ENCODE data around the gene HEXIM2. TPM values are rescaled to one million over a fixed set of nuclear protein-coding genes. Genes with fewer than 3 reads are reported as not detected.

HEXIM2 gene
- total and polyA plus RNA-seq, 2 of the 13 experiments (the other 11 are each of a cell fraction or from before 2014, with no cell fraction given) = 27.1 to 32.4 TPM

DNA sequence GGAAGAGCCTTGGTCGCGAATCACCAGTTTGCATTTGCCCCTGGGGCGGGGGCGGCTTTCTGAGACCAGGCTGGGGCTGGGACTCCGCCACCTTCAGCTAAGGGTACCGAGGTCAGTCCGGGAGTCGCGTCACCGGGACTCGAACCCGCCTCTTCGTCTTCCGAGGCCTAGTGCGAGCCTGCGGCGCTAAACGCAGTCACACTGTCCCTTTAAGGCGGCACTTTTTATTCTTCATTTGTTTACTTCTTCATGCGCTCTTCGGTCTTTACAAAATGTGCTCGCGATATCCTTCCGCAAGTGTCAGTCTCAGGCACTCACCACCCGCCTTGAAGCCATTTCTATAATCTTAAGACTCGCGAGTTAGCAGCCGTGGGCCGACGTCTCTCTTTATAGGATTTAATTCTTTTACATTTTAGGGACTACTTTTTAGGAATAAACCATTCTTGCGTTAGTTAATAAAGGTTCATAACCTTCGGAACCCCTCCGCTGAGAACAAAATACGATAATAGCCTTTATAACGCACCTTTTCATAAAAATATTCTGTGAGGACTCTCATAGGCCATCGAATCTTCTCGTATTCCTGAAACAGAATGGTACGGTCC, 14.0 kb upstream of the HEXIM2 start (continued):
- TF ChIP-seq ZMYM2 (CRISPR knock-in tag; IDR thresholded peaks at IDR 0.05) (peak; percentile 92), ZNF468 (CRISPR knock-in tag; IDR thresholded peaks at IDR 0.05) (peak; percentile 7; the same call in 1 of the 2 replicates), PHF20 (CRISPR knock-in tag; IDR thresholded peaks at IDR 0.05) (no peak), FOXA1 (IDR thresholded peaks at IDR 0.05) (0 out of 2 replicates have a peak, but pooled peaks have one; percentile 60), FOXA1 (CRISPR knock-in tag; IDR thresholded peaks at IDR 0.05) (peak; percentile 96), ZNF891 (CRISPR knock-in tag; IDR thresholded peaks at IDR 0.05) (no peak; the same call in 1 of the 2 replicates), ZNF367 (CRISPR knock-in tag; IDR thresholded peaks at IDR 0.05; ENCODE audit: borderline replicate concordance) (no peak), YEATS4 (CRISPR knock-in tag; IDR thresholded peaks at IDR 0.05; ENCODE audit: borderline replicate concordance) (peak; percentile 90), NAIF1 (CRISPR knock-in tag; IDR thresholded peaks at IDR 0.05; ENCODE audit: borderline replicate concordance) (peak; percentile 71; the same call in 1 of the 2 replicates), ZNF253 (CRISPR knock-in tag; IDR thresholded peaks at IDR 0.05; ENCODE audit: borderline replicate concordance) (no peak), ZNF121 (CRISPR knock-in tag; IDR thresholded peaks at IDR 0.05) (peak; percentile 53; the same call in 1 of the 2 replicates), ZSCAN31 (CRISPR knock-in tag; IDR thresholded peaks at IDR 0.05; ENCODE audit: low read depth) (no peak; the same call in 1 of the 2 replicates), ZNF354B (CRISPR knock-in tag; IDR thresholded peaks at IDR 0.05) (no peak), ADNP (CRISPR knock-in tag; IDR thresholded peaks at IDR 0.05) (peak; percentile 83), POLR2A (IDR thresholded peaks at IDR 0.05; ENCODE audit: insufficient read depth in 1 of 2, low read depth in 2 of 2, low read length in 2 of 2) (peak; percentile 37 to 49; a peak in 3 of 4 replicates), ARID5B (CRISPR knock-in tag; IDR thresholded peaks at IDR 0.05) (peak; percentile 29; the same call in 1 of the 2 replicates), JARID2 (CRISPR knock-in tag; IDR thresholded peaks at IDR 0.05; ENCODE audit: insufficient replicate concordance) (no peak), HOXA9 (CRISPR knock-in tag; IDR thresholded peaks at IDR 0.05; ENCODE audit: borderline replicate concordance) (no peak), ZSCAN12 (CRISPR knock-in tag; IDR thresholded peaks at IDR 0.05) (no peak; the same call in 1 of the 2 replicates), ZNF180 (CRISPR knock-in tag; IDR thresholded peaks at IDR 0.05; ENCODE audit: borderline replicate concordance, low read depth) (no peak)
- TF ChIP-seq, protein P1, sequence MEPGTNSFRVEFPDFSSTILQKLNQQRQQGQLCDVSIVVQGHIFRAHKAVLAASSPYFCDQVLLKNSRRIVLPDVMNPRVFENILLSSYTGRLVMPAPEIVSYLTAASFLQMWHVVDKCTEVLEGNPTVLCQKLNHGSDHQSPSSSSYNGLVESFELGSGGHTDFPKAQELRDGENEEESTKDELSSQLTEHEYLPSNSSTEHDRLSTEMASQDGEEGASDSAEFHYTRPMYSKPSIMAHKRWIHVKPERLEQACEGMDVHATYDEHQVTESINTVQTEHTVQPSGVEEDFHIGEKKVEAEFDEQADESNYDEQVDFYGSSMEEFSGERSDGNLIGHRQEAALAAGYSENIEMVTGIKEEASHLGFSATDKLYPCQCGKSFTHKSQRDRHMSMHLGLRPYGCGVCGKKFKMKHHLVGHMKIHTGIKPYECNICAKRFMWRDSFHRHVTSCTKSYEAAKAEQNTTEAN (CRISPR knock-in tag; conservative IDR thresholded peaks at IDR 0.05) = no peak
- TF ChIP-seq, protein P2, sequence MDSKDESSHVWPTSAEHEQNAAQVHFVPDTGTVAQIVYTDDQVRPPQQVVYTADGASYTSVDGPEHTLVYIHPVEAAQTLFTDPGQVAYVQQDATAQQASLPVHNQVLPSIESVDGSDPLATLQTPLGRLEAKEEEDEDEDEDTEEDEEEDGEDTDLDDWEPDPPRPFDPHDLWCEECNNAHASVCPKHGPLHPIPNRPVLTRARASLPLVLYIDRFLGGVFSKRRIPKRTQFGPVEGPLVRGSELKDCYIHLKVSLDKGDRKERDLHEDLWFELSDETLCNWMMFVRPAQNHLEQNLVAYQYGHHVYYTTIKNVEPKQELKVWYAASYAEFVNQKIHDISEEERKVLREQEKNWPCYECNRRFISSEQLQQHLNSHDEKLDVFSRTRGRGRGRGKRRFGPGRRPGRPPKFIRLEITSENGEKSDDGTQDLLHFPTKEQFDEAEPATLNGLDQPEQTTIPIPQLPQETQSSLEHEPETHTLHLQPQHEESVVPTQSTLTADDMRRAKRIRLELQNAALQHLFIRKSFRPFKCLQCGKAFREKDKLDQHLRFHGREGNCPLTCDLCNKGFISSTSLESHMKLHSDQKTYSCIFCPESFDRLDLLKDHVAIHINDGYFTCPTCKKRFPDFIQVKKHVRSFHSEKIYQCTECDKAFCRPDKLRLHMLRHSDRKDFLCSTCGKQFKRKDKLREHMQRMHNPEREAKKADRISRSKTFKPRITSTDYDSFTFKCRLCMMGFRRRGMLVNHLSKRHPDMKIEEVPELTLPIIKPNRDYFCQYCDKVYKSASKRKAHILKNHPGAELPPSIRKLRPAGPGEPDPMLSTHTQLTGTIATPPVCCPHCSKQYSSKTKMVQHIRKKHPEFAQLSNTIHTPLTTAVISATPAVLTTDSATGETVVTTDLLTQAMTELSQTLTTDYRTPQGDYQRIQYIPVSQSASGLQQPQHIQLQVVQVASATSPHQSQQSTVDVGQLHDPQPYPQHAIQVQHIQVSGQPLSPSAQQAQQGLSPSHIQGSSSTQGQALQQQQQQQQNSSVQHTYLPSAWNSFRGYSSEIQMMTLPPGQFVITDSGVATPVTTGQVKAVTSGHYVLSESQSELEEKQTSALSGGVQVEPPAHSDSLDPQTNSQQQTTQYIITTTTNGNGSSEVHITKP (CRISPR knock-in tag; IDR thresholded peaks at IDR 0.05; ENCODE audit: low read depth) = peak; percentile 99
